HCT116 (cell line): ENCODE results near the gene ERBB4. TPM values are rescaled to one million over a fixed set of nuclear protein-coding genes. Genes with fewer than 3 reads are reported as not detected.

Source experiments
- ATAC-seq: fragments of 200-7000 bp; cut with Tn5 transposase; 2 replicates; pipeline ENCODE4 v1.9.1; 2020; ENCODE audit warnings: mild to moderate bottlenecking, moderate library complexity
- BruUV-seq: library from RNA; stranded (reverse); fragments of 400-500 nt; replicated peaks from 2 replicates; lab custom pipeline; 2021; lab: Mats Ljungman, UMichigan
- CTCF ChIA-PET: fragments of 300-600 bp; sonication (Branson Sonifier 250); formaldehyde crosslinking; loops from one replicate; lab custom pipeline; 2021; ENCODE audit warnings: antibody characterized with exemption; lab: Charles Lee
- POLR2A ChIA-PET: fragments of 300-600, 350-600 bp; sonication (Branson Sonifier 250); formaldehyde crosslinking; loops from one replicate; lab custom pipeline; 2021; ENCODE audit warnings: antibody characterized with exemption; lab: Charles Lee
- RAD21 ChIA-PET, 2 experiments: fragments of 300-600 bp; sonication (Branson Sonifier 250); formaldehyde crosslinking; loops; one replicate each; lab custom pipeline; 2023; ENCODE audit warnings: low total read pairs in 2 of 2; ENCODE audit not compliant: uncharacterized antibody in 2 of 2, unreplicated experiment in 2 of 2, low non-redundant PET in 1 of 2; lab: Charles Lee
- DNase-seq: peaks from one replicate; pipeline ENCODE4 v3.0.0-alpha.2; 2010; ENCODE audit warnings: low read depth, low spot score
- H2AFZ ChIP-seq: fragments of 200-600 bp; shearing (Covaris generic), sonication (generic); 2 replicates; pipeline ENCODE4 v1.6.1; 2017; ENCODE audit warnings: low read depth, mixed run types, mixed read lengths, antibody characterized with exemption, low read length; ENCODE audit not compliant: poor library complexity, severe bottlenecking
- H3K27ac ChIP-seq: 2 replicates; pipeline ENCODE4 v1.5.1; 2012; ENCODE audit warnings: low read depth, low read length
- H3K27me3 ChIP-seq: fragments of 200-600 bp; sonication (generic); 2 replicates; pipeline ENCODE4 v1.6.1; 2016; ENCODE audit warnings: mixed run types, low read length, mixed read lengths; ENCODE audit not compliant: insufficient read depth
- H3K36me3 ChIP-seq, 2 experiments: fragments of 200-500 bp in 1 of 2; fragments of 200-600 bp in 1 of 2; sonication (Bioruptor generic) in 1 of 2; sonication (generic) in 1 of 2; 2 replicates each; pipeline versions ENCODE4 v1.5.1 to v1.6.1; 2014 to 2016; ENCODE audit warnings: low read length in 2 of 2, inconsistent platforms in 1 of 2, mixed read lengths in 1 of 2, mixed run types in 1 of 2; ENCODE audit not compliant: insufficient read depth in 2 of 2, control insufficient read depth in 1 of 2
- H3K4me1 ChIP-seq, 2 experiments: fragments of 200-600 bp in 1 of 2; sonication (generic) in 1 of 2; 2 replicates each; pipeline versions ENCODE4 v1.5.1 to v1.6.1; 2012 to 2017; ENCODE audit warnings: low read length in 2 of 2, inconsistent platforms in 1 of 2, mild to moderate bottlenecking in 1 of 2, mixed read lengths in 1 of 2, mixed run types in 1 of 2, moderate library complexity in 1 of 2; ENCODE audit not compliant: insufficient read depth in 2 of 2, control insufficient read depth in 1 of 2
- H3K4me2 ChIP-seq: fragments of 200-600 bp; sonication (generic); 2 replicates; pipeline ENCODE4 v1.6.1; 2017; ENCODE audit warnings: mixed run types, low read length, mixed read lengths
- H3K4me3 ChIP-seq, 2 experiments: fragments of 200-600 bp in 1 of 2; sonication (generic) in 1 of 2; replicated peaks in 1 of 2; 2 replicates each; pipeline ENCODE4 v1.5.1; 2011 to 2016; ENCODE audit warnings: low read length in 2 of 2, control low read depth in 1 of 2, low read depth in 1 of 2, mild to moderate bottlenecking in 1 of 2, mixed read lengths in 1 of 2, mixed run types in 1 of 2
- H3K79me2 ChIP-seq: fragments of 200-600 bp; sonication (generic); 2 replicates; pipeline ENCODE4 v1.6.1; 2017; ENCODE audit warnings: mild to moderate bottlenecking, mixed run types, low read length, moderate library complexity, mixed read lengths; ENCODE audit not compliant: insufficient read depth
- H3K9ac ChIP-seq: fragments of 200-600 bp; sonication (generic); 2 replicates; pipeline ENCODE4 v1.6.1; 2016; ENCODE audit warnings: low read length, mixed read lengths
- H3K9me2 ChIP-seq: fragments of 200-600 bp; sonication (generic), shearing (Covaris generic); 2 replicates; pipeline ENCODE4 v1.6.1; 2017; ENCODE audit warnings: mixed run types, mild to moderate bottlenecking, moderate library complexity; ENCODE audit not compliant: insufficient read depth
- H3K9me3 ChIP-seq, 2 experiments: fragments of 200-500 bp in 1 of 2; fragments of 200-600 bp in 1 of 2; sonication (Bioruptor generic) in 1 of 2; sonication (generic) in 1 of 2; 2 replicates each; pipeline ENCODE4 v1.6.1; 2014 to 2017; ENCODE audit warnings: low read length in 2 of 2, mixed read lengths in 2 of 2, inconsistent platforms in 1 of 2, low read depth in 1 of 2, mild to moderate bottlenecking in 1 of 2, mixed run types in 1 of 2, moderate library complexity in 1 of 2; ENCODE audit not compliant: control insufficient read depth in 1 of 2, insufficient read depth in 1 of 2
- H4K20me1 ChIP-seq: fragments of 200-600 bp; sonication (generic), shearing (Covaris generic); 2 replicates; pipeline ENCODE4 v1.6.1; 2017; ENCODE audit warnings: mixed run types, mild to moderate bottlenecking, moderate library complexity; ENCODE audit not compliant: insufficient read depth
- EGR1 ChIP-seq: IDR thresholded peaks from 2 replicates; pipeline ENCODE4 v1.6.1; 2012; ENCODE audit warnings: low read depth
- ELF1 ChIP-seq: IDR thresholded peaks from 2 replicates; pipeline ENCODE4 v1.6.1; 2012; ENCODE audit warnings: low read depth, borderline replicate concordance
- POLR2A ChIP-seq: IDR thresholded peaks from 2 replicates; pipeline ENCODE4 v1.7.0; 2011; ENCODE audit warnings: borderline replicate concordance; ENCODE audit not compliant: insufficient read depth, insufficient read length; ENCODE audit errors: extremely low read depth
- SIN3A ChIP-seq: IDR thresholded peaks from 2 replicates; pipeline ENCODE4 v1.6.1; 2012; ENCODE audit warnings: low read depth
- TCF7L2 ChIP-seq: IDR thresholded peaks from 2 replicates; pipeline ENCODE4 v1.7.0; 2011; ENCODE audit warnings: borderline replicate concordance, inconsistent platforms; ENCODE audit not compliant: insufficient read depth, insufficient read length; ENCODE audit errors: extremely low read depth
- ZBTB33 ChIP-seq: IDR thresholded peaks from 2 replicates; pipeline ENCODE4 v1.6.1; 2011; ENCODE audit warnings: mild to moderate bottlenecking, low read length, moderate library complexity; ENCODE audit not compliant: insufficient replicate concordance; ENCODE audit errors: extremely low read depth
- ZFX ChIP-seq: fragments of 450-650 bp; IDR thresholded peaks from 2 replicates; pipeline ENCODE4 v1.6.1; 2017
- ZNF274 ChIP-seq: fragments of 200-500 bp; sonication (Bioruptor generic); IDR thresholded peaks from 2 replicates; pipeline ENCODE4 v1.6.1; 2014; ENCODE audit warnings: mild to moderate bottlenecking, low read depth, low read length, inconsistent platforms
- intact Hi-C: fragments of 100-400 bp; cut with micrococcal nuclease; formaldehyde crosslinking; loops from 2 replicates; pipeline ENCODE4 v1.10.0; 2022
- total RNA-seq: library from RNA; stranded (reverse); gene quantifications from one replicate; pipeline ENCODE4 v1.2.1, GENCODE V29; 2021; ENCODE audit not compliant: unreplicated experiment
- TF ChIP-seq, protein P1 (sequence below): IDR thresholded peaks from 2 replicates; pipeline ENCODE4 v1.6.1; 2012

ERBB4 gene
- total RNA-seq, 1 experiment from 2014 or later, result 0.10 TPM

GRCh38 chr2:211652327-211652726, 886.3 kb downstream of the ERBB4 start:
- H3K79me2 ChIP-seq, result no peaks in the 10 kb centered on the region
- no TSS peak for BruUV-seq
- POLR2A ChIA-PET, result no interaction called here

GRCh38 chr2:211649331-211649730, 889.3 kb downstream of the ERBB4 start:
- TF ChIP-seq SIN3A (no peak), ELF1 (no peak), ZFX (no peak), TCF7L2 (no peak), ZNF274 (no peak)
- TF ChIP-seq, protein P1, sequence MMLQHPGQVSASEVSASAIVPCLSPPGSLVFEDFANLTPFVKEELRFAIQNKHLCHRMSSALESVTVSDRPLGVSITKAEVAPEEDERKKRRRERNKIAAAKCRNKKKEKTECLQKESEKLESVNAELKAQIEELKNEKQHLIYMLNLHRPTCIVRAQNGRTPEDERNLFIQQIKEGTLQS, result no peak
- TF ChIP-seq, all 23 proteins: peak for 0
- no peaks in the 10 kb centered on the region for H3K27me3 ChIP-seq
- ChIA-PET CTCF (no interaction called here), RAD21 (no interaction called here), POLR2A (no interaction called here)
- no peaks in the 10 kb centered on the region for H4K20me1 ChIP-seq
- no peaks in the 10 kb centered on the region for H3K9me3 ChIP-seq
- H3K27ac ChIP-seq, result no peak overlapping the region
- no peaks in the 10 kb centered on the region for H3K9me2 ChIP-seq
- no peaks in the 10 kb centered on the region for H3K79me2 ChIP-seq
- no peak overlapping the region for H3K4me3 ChIP-seq
- DNase-seq (no peak), ATAC-seq (no peak)
- no TSS peak for BruUV-seq
- H2AFZ ChIP-seq, result no peak overlapping the region
- H3K4me1 ChIP-seq, result no peaks in the 10 kb centered on the region
- intact Hi-C loops, result no loop called here
- H3K36me3 ChIP-seq, result no peaks in the 10 kb centered on the region
- no peak overlapping the region for H3K9ac ChIP-seq
- no peak overlapping the region for H3K4me2 ChIP-seq

More at GRCh38 chr2:211652327-211652726, 886.3 kb downstream of the ERBB4 start:
- no peak for ATAC-seq
- Histone ChIP-seq H3K9me2 (no peaks in the 10 kb centered on the region), H2AFZ (no peak overlapping the region), H3K27me3 (no peaks in the 10 kb centered on the region), H4K20me1 (no peaks in the 10 kb centered on the region), H3K36me3 (no peaks in the 10 kb centered on the region), H3K9me3 (no peaks in the 10 kb centered on the region), H3K4me3 (no peak overlapping the region), H3K9ac (no peak overlapping the region), H3K4me1 (no peaks in the 10 kb centered on the region), H3K4me2 (no peak overlapping the region), H3K27ac (no peak overlapping the region)
- RAD21 ChIA-PET, result no interaction called here
- no peak for TF ChIP-seq POLR2A
- TF ChIP-seq ZBTB33, result no peak
- TF ChIP-seq EGR1, result no peak
- no peak for TF ChIP-seq ZNF274
- no peak for DNase-seq
- intact Hi-C loops, result no loop called here
- CTCF ChIA-PET, result no interaction called here
